ENCODE data around the gene LCN12.

The LCN12 gene

DNA sequence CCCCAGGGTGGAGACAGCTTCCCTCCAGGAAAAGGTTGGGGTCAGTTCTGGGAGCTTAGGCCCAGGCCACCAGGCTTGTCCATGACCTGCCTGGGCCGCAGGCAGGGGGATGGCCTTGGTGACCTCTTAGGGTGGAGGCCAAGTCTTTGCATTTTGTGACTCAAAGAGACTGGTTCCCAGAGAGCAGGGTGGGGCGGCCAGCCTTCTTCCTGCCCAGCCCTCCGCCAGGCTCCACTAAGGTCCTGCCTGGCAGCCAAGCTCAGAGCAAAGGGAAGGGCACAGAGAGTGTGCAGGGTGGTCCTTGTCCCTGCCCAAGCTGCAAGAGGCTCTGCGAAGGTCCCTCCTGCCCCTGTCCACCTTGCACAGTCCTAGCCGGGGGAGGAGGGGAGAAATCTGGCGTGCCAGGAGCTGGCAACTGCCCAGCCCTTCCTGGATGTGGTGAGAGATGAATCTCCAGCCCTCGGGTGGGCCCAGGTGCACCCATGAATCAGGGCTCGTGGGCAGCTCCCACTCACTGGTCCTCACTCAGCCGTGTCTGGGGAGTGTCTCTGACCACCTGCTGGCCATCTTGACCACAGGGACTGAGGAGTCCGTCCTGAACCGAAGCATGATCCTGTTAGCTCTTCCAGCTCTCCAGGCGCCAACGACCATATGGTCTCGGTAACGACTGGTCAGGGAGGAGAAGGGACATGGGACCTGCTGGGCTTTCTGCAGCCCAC lies 22.9 kb downstream of the LCN12 start:
- no peak for DNase-seq

- no peak for DNase-seq
These were observed 23.6 kb downstream of the LCN12 start for GRCh38 chr9:136975644-136976043.

DNA sequence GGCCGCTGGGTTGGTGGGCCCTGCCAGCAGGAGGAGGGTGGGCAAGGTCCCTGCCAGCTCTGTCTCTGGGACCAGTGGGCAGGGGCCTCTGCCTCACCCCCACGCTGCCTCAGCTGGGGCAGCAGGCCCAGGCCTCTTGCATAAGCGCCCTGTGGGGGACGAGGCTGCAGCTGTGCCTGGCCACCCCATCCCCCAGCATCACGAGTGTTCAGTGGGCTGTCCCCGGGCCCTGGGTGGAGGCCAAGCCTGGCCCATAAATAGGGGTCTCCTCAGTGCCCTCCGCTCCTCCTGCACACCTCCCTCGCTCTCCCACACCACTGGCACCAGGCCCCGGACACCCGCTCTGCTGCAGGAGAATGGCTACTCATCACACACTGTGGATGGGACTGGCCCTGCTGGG lies 25.1 kb downstream of the LCN12 start, which contains the start of gene PTGDS:
PTGDS (plus strand) TSS at position 282 of the 400 bp plus-strand sequence; CDS start at position 357, 75 bp downstream.
- no peak for DNase-seq

GRCh38 chr9:136977649-136978072 lies 25.6 kb downstream of the LCN12 start:
- DNase-seq = no peak

DNA sequence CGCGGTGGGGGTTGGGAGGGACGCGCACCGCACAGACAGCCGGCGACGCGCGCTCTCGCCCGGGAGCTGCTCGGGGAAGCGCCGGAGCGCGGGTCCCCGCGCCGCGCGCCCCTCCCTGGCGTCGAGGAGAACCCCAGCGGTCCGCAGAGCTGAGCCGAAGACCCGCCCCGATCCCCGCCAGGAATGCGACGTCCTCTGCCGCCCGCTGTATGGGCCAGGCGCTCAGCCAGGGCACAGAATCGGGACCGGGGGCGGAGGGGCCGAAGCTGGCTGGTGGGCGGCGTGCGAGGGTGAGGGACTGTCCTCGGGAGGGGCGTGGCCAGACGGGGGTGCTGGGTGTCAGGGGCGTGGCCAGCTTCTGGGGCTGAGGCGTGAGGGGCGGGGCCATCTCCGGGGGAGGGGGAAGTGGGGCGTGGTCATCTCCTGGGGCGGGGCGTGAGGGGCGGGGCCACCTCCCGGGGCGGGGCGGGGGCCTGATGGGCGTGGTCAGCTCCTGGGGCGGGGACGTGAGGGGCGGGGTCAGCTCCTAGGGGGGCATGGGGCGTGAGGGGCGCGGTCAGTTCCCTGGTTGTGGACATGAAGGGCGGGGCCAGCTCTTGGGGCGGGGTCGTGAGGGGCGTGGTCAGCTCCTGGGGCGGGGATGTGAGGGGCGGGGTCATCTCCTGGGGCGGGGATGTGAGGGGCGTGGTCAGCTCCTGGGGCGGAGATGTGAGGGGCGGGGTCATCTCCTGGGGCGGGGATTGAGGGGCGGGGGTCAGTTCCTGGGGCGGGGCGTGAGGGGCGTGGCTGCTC lies 26.2 kb downstream of the LCN12 start:
- peak; percentile 76 for DNase-seq

DNA sequence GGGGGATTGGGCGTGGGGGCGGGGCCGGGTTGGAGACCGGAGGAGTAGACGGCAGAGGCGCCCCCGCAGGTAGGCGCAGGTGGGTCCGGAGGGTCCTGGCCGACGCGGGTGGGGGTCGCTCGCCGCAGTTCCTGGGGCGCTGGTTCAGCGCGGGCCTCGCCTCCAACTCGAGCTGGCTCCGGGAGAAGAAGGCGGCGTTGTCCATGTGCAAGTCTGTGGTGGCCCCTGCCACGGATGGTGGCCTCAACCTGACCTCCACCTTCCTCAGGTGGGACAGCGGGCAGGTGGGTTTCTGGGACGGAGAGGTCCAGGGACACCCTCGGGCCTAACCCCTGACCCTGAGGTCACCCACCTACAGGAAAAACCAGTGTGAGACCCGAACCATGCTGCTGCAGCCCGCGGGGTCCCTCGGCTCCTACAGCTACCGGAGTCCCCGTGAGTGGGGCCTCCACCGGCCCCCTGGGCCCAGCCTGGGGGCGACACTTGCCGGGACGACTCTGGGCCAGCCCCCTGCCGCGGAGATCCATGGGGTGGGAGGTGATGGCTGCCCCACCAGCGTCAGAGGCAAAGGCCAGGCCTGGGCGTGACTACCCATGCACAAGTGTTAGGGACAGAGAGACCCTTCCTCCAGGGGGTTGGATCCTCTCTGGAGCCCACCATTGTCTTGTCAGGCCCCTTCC lies 26.9 kb downstream of the LCN12 start:
- no peak for DNase-seq

DNA sequence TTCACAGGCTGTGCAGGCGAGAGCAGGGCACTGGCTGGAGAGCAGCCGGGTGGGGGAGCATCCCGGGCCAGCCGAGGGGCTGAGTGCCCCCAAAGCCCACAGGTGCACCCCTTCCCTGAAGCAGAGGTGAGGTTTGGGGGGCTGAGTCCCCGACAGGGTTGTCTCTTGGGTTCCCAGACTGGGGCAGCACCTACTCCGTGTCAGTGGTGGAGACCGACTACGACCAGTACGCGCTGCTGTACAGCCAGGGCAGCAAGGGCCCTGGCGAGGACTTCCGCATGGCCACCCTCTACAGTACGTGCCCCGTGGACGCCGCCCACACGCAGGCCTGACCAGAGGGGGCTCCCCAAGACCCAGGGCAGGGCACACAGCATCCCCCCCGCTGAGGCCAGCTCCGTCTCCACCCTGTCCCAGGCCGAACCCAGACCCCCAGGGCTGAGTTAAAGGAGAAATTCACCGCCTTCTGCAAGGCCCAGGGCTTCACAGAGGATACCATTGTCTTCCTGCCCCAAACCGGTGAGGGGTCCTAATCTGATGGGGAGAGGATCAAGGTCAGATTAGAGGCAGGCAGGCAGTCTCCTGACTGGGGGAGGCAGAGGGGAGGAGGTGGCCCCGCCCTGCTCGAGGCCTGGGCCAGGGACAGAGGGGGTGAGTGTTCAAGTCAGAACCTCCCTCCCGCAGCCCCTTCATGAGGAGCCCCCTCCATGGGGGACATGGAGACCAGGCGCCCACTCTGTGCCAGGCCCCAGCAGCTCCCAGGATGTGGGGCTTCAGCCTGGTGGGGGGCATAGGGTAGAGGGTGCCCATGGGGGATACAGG lies 27.9 kb downstream of the LCN12 start:
- DNase-seq = no peak

- no peak for DNase-seq
These were observed 28.8 kb downstream of the LCN12 start for GRCh38 chr9:136980669-136981478.

- DNase-seq = no peak
These were observed 29.6 kb downstream of the LCN12 start for GRCh38 chr9:136981588-136982231.

- no peak for DNase-seq
These were observed 30.4 kb downstream of the LCN12 start, which contains the start of gene LCNL1 for GRCh38 chr9:136982232-136983051. TSS of gene LCNL1 (plus strand) at chr9:136982993. CDS start at chr9:136983587, 594 bp downstream.

GRCh38 chr9:136983167-136983566 lies 31.1 kb downstream of the LCN12 start:
- no peak for DNase-seq

DNA sequence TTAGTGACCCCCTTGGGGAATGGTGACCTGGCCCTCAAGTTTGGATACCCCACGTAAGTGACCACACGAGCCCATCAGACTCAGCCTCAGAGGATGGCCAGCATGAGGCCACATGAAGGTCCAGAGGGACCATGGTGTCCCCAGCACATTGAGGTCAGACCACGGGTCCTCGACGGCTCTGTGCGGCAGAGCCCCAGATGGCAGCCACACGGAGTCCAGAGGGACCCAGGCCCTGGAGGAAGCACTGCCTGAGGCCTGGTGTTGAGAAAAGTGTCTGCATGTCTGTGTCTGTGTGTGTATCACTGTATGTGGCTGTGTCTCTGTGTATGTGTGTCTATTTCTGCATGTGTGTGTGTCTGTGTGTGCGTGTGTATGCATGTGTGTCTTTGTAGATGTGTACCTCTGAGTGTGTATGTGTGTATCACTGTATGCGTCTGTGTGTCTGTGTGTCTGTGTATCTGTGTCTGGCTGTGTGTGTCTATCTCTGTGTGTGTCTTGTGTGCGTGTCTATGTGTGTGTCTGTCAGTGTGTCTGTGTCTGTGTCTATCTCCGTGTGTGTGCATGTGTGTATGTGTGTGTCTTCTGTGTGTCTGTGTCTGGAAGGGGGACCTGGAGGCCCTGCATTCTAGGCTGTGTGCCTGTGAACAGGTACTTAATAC lies 31.7 kb downstream of the LCN12 start:
- no peak for DNase-seq

GRCh38 chr9:136984464-136985026 lies 32.5 kb downstream of the LCN12 start:
- DNase-seq = no peak

GRCh38 chr9:136985027-136985602 lies 33.0 kb downstream of the LCN12 start:
- DNase-seq = no peak

DNA sequence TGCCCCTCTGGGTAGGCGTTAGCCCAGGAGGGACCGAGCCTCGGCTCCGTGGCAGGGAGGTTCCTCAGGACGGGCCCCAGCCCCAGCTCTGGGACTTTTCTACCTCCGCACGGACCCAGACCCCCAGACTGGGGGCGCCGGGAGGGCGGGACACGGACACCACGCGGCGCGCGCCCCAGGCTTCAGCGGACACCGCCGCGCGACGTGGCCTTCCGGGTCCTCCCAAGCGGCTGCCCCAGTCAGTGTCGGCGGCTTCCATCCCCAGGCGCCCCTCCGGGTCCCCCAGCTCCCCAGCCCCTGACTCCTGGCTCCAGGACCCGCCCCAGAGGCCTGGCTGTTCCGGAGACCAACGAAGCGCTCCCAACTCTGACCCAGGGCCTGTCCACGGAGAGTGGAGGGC lies 33.8 kb downstream of the LCN12 start:
- no peak for DNase-seq

- no peak for DNase-seq
These were observed 36.8 kb downstream of the LCN12 start for GRCh38 chr9:136988872-136989271.

- peak; percentile 76 for DNase-seq
These were observed 38.3 kb downstream of the LCN12 start for GRCh38 chr9:136990242-136990911.
